HG03025 (cell line): ENCODE results near the gene MS4A4E.
"Not testable (repeated sequence)": the region's sequence is repeated elsewhere in the genome, so short reads cannot be mapped to it uniquely, and the experiment has no call there.

Experiments used
- ATAC-seq: cut with Tn5 transposase; IDR thresholded peaks from one replicate; pipeline ENCODE4 v1.9.1; 2021; ENCODE audit warnings: mild to moderate bottlenecking, moderate library complexity; ENCODE audit not compliant: unreplicated experiment, low FRiP score

MS4A4E gene

GRCh38 chr11:60182541-60183330 lies 60.2 kb downstream of the MS4A4E start, which contains the start of gene MS4A6A:
TSS of gene MS4A6A (minus strand) at chr11:60183083. CDS start at chr11:60181727, 1,356 bp downstream.
- no peak for ATAC-seq

GRCh38 chr11:60175860-60176275 lies 67.1 kb downstream of the MS4A4E start:
- ATAC-seq = no peak

GRCh38 chr11:60172011-60172410 lies 70.9 kb downstream of the MS4A4E start:
- ATAC-seq = no peak

- no peak for ATAC-seq
These were observed 72.4 kb downstream of the MS4A4E start for GRCh38 chr11:60170566-60170965.

GRCh38 chr11:60169264-60169915 lies 73.5 kb downstream of the MS4A4E start:
- no peak for ATAC-seq

GRCh38 chr11:60168306-60168705 lies 74.6 kb downstream of the MS4A4E start:
- ATAC-seq = no peak

- ATAC-seq = no peak
These were observed 77.0 kb downstream of the MS4A4E start for GRCh38 chr11:60165951-60166350.

GRCh38 chr11:60165538-60165937 lies 77.4 kb downstream of the MS4A4E start:
- no peak for ATAC-seq

GRCh38 chr11:60164550-60165075 lies 78.3 kb downstream of the MS4A4E start:
- no peak for ATAC-seq

GRCh38 chr11:60161766-60162165 lies 81.2 kb downstream of the MS4A4E start:
- no peak for ATAC-seq

GRCh38 chr11:60161107-60161506 lies 81.8 kb downstream of the MS4A4E start:
- no peak for ATAC-seq

- no peak for ATAC-seq
These were observed 83.1 kb downstream of the MS4A4E start for GRCh38 chr11:60159868-60160267.

GRCh38 chr11:60159284-60159683 lies 83.7 kb downstream of the MS4A4E start:
- ATAC-seq = no peak

GRCh38 chr11:60158636-60159035 lies 84.3 kb downstream of the MS4A4E start:
- ATAC-seq = no peak

- ATAC-seq = no peak
These were observed 87.0 kb downstream of the MS4A4E start for GRCh38 chr11:60155931-60156330.

GRCh38 chr11:60152727-60153126 lies 90.2 kb downstream of the MS4A4E start:
- ATAC-seq = not testable (repeated sequence)

GRCh38 chr11:60150279-60150678 lies 92.7 kb downstream of the MS4A4E start:
- ATAC-seq = no peak
